Caco-2 (cell line): ENCODE data around the gene POLR1G. TPM values are rescaled to one million over a fixed set of nuclear protein-coding genes. Genes with fewer than 3 reads are reported as not detected.

ENCODE experiments used
- BruUV-seq: library from RNA; stranded (reverse); fragments of 400-500 nt; replicated peaks from 2 replicates; lab custom pipeline; 2021; lab: Mats Ljungman, UMichigan
- CTCF ChIA-PET: fragments of 300-600 bp; sonication (Branson Sonifier 250); formaldehyde crosslinking; loops from one replicate; lab custom pipeline; 2022; ENCODE audit warnings: antibody characterized with exemption; lab: Charles Lee
- POLR2A ChIA-PET: fragments of 300-600 bp; sonication (Branson Sonifier 250); formaldehyde crosslinking; loops from one replicate; lab custom pipeline; 2022; ENCODE audit warnings: antibody characterized with exemption; lab: Charles Lee
- DNase-seq, 2 experiments: peaks; one replicate each; pipeline versions ENCODE4 v3.0.0 to v3.0.0-alpha.2; 2020 to 2022
- H3K27me3 ChIP-seq: replicated peaks from 2 replicates; pipeline ENCODE4 v1.6.0; 2011; ENCODE audit warnings: low read length; ENCODE audit not compliant: control insufficient read depth, insufficient read depth
- H3K36me3 ChIP-seq: 2 replicates; pipeline ENCODE4 v1.5.1; 2011; ENCODE audit warnings: low read length; ENCODE audit not compliant: control insufficient read depth, insufficient read depth
- H3K4me1 ChIP-seq: fragments of 250-450 bp; sonication (Bioruptor Pico); 2 replicates; pipeline ENCODE4 v1.5.1; 2020; ENCODE audit warnings: mild to moderate bottlenecking
- H3K4me3 ChIP-seq: 2 replicates; pipeline ENCODE4 v1.5.1; 2011; ENCODE audit warnings: low read depth, mild to moderate bottlenecking, control low read depth, low read length
- H3K9me3 ChIP-seq: fragments of 250-450 bp; sonication (Bioruptor Pico); 2 replicates; pipeline ENCODE4 v1.5.1; 2020; ENCODE audit warnings: mild to moderate bottlenecking, moderate library complexity
- H3K27ac Mint-ChIP-seq: one replicate; pipeline ENCODE4 v1.8.0; 2022; ENCODE audit warnings: mixed read lengths; ENCODE audit not compliant: unreplicated experiment
- H3K27me3 Mint-ChIP-seq: one replicate; pipeline ENCODE4 v1.8.0; 2022; ENCODE audit warnings: mixed read lengths; ENCODE audit not compliant: insufficient read depth, unreplicated experiment
- H3K36me3 Mint-ChIP-seq: one replicate; pipeline ENCODE4 v1.8.0; 2022; ENCODE audit warnings: mild to moderate bottlenecking, mixed read lengths; ENCODE audit not compliant: insufficient read depth, unreplicated experiment
- H3K4me1 Mint-ChIP-seq: one replicate; pipeline ENCODE4 v1.8.0; 2022; ENCODE audit warnings: low read depth, mixed read lengths; ENCODE audit not compliant: unreplicated experiment
- H3K4me3 Mint-ChIP-seq: one replicate; pipeline ENCODE4 v1.8.0; 2022; ENCODE audit warnings: mild to moderate bottlenecking, moderate library complexity, mixed read lengths; ENCODE audit not compliant: unreplicated experiment
- H3K9me3 Mint-ChIP-seq: one replicate; pipeline ENCODE4 v1.8.0; 2022; ENCODE audit warnings: mixed read lengths; ENCODE audit not compliant: unreplicated experiment
- CTCF ChIP-seq, 2 experiments: fragments of 200-600 bp in 1 of 2; IDR thresholded peaks; 1 replicate in 1 of 2; 2 replicates in 1 of 2; pipeline versions ENCODE4 v1.5.1 to v1.8.0; 2011 to 2022; ENCODE audit warnings: antibody characterized with exemption in 1 of 2, control low read depth in 1 of 2, inconsistent platforms in 1 of 2, low read depth in 1 of 2, low read length in 1 of 2, mild to moderate bottlenecking in 1 of 2, moderate library complexity in 1 of 2; ENCODE audit not compliant: insufficient read depth in 1 of 2, severe bottlenecking in 1 of 2, unreplicated experiment in 1 of 2
- intact Hi-C: fragments of 100-400 bp; cut with micrococcal nuclease; formaldehyde crosslinking; loops from one replicate; pipeline ENCODE4 v1.10.0; 2022; ENCODE audit not compliant: unreplicated experiment
- total RNA-seq: library from RNA; stranded (reverse); gene quantifications from 2 replicates; pipeline ENCODE4 v1.2.3, GENCODE V29; 2022

POLR1G gene
- total RNA-seq, 1 experiment from 2014 or later, result 27.7 TPM

- Histone ChIP-seq H3K4me3 (peak overlapping the region; percentile 81), H3K36me3 (no peaks in the 10 kb centered on the region; the same call in 1 of the 2 replicates), H3K27me3 (no peaks in the 10 kb centered on the region), H3K4me1 (peaks cover 13% of the 10 kb centered on the region), H3K9me3 (no peaks in the 10 kb centered on the region)
- peak; percentile 78 to 87 for TF ChIP-seq CTCF (IDR thresholded peaks at IDR 0.05; ENCODE audit: insufficient read depth in 1 of 2, low read depth in 1 of 2, low read length in 1 of 2, severe bottlenecking in 1 of 2, unreplicated experiment in 1 of 2)
- ChIA-PET CTCF (interaction anchor here (0.7 to 2.4 kb wide), 7 partner anchors 27 to 128 kb away, joined by 3 to 12 read pairs (median 4); no protein-coding TSS in a partner anchor), POLR2A (interaction anchor here (0.5 kb wide), 1 partner anchor 63 kb away, joined by 3 read pairs; no protein-coding TSS in a partner anchor)
- peaks cover 65% of the 10 kb centered on the region for H3K36me3 Mint-ChIP-seq
- peak overlapping the region; percentile 96 for H3K27ac Mint-ChIP-seq
- BruUV-seq, result TSS peak; percentile 48
- H3K4me1 Mint-ChIP-seq, result peaks cover 17% of the 10 kb centered on the region
- DNase-seq, result peak; percentile 88 to 93
- no peaks in the 10 kb centered on the region for H3K9me3 Mint-ChIP-seq
- peak overlapping the region; percentile 93 for H3K4me3 Mint-ChIP-seq
- no peaks in the 10 kb centered on the region for H3K27me3 Mint-ChIP-seq
- intact Hi-C loops, result loop anchor here (1.0 to 2.0 kb wide), 3 partner anchors 13 to 81 kb away; partner anchors contain the start of gene ERCC2
These were observed 2.5 kb upstream of the POLR1G start for GRCh38 chr19:45403781-45404556.

GRCh38 chr19:45404557-45405434 lies 1.6 kb upstream of the POLR1G start, which contains the start of gene PPP1R13L:
PPP1R13L (minus strand) TSS chr19:45405069; CDS start chr19:45398318, 6,751 bp downstream.
- ChIA-PET POLR2A (interaction anchor here (1.0 kb wide), 1 partner anchor 14 kb away, joined by 4 read pairs; no protein-coding TSS in a partner anchor), CTCF (interaction anchor here (0.6 to 2.4 kb wide), 8 partner anchors 9 to 81 kb away, joined by 3 to 12 read pairs (median 4); no protein-coding TSS in a partner anchor)
- DNase-seq, result peak; percentile 96 to 98
- Mint-ChIP-seq H3K36me3 (peaks cover 68% of the 10 kb centered on the region), H3K4me1 (peaks cover 17% of the 10 kb centered on the region), H3K4me3 (peak within 1 kb of the TSS; percentile 93), H3K9me3 (no peaks in the 10 kb centered on the region), H3K27me3 (no peaks in the 10 kb centered on the region), H3K27ac (peak within 1 kb of the TSS; percentile 96)
- no peak for TF ChIP-seq CTCF (IDR thresholded peaks at IDR 0.05; ENCODE audit: insufficient read depth in 1 of 2, low read depth in 1 of 2, low read length in 1 of 2, severe bottlenecking in 1 of 2, unreplicated experiment in 1 of 2)
- Histone ChIP-seq H3K36me3 (no peaks in the 10 kb centered on the region; the same call in 1 of the 2 replicates), H3K4me3 (peak within 1 kb of the TSS; percentile 81), H3K27me3 (no peaks in the 10 kb centered on the region), H3K9me3 (no peaks in the 10 kb centered on the region), H3K4me1 (peaks cover 13% of the 10 kb centered on the region)
- intact Hi-C loops, result loop anchor here (1.0 to 5.0 kb wide), 5 partner anchors 14 to 227 kb away; partner anchors contain the start of genes BLOC1S3, ERCC1, ERCC2 and TRAPPC6A
- BruUV-seq, result no TSS peak
